Measurements from ENCODE around the gene MORC4.

DNA sequence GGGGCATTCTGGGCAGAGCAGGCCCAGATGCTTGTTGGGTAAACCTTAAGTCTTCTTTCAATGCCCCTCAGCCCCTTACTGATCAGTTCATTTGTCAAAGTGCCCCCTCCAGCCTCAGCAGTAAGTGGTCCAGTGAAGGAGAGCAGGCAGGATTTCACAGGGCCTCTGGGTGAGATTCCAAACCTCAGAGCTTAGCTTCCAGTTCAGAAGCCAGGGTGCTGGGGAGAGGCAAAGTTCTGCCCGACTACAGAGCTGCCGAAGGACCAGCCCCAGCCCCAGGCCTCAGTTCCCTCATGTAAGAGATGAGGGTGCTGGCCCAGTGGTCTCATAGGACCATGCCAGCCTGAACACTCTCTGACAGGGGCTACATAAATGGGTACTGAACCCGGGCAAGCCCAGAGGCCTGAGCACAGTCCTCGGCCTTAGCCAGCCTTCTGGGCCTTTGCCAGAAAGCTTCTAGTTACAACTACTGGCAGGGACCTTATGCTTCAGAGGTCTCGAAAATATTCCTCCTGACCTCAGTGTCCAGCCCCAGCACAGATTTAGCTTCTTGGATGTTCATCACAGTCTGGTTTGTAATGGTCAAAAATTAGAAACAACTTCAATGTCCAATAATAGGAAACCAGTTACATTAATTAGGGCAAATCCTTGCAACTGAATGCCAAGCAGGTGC is 96.0 kb downstream of the MORC4 start:
- no peak for TF ChIP-seq POLR2A (IDR thresholded peaks at IDR 0.05)
- TF ChIP-seq, protein P1, sequence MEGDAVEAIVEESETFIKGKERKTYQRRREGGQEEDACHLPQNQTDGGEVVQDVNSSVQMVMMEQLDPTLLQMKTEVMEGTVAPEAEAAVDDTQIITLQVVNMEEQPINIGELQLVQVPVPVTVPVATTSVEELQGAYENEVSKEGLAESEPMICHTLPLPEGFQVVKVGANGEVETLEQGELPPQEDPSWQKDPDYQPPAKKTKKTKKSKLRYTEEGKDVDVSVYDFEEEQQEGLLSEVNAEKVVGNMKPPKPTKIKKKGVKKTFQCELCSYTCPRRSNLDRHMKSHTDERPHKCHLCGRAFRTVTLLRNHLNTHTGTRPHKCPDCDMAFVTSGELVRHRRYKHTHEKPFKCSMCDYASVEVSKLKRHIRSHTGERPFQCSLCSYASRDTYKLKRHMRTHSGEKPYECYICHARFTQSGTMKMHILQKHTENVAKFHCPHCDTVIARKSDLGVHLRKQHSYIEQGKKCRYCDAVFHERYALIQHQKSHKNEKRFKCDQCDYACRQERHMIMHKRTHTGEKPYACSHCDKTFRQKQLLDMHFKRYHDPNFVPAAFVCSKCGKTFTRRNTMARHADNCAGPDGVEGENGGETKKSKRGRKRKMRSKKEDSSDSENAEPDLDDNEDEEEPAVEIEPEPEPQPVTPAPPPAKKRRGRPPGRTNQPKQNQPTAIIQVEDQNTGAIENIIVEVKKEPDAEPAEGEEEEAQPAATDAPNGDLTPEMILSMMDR (IDR thresholded peaks at IDR 0.05), result no peak

All from adrenal gland (tissue), 5 donors.